H1 (cell line): ENCODE results near the gene FGF5.

ENCODE experiments used
- BCL11A ChIP-seq, 2 experiments: IDR thresholded peaks; one replicate each; pipeline ENCODE4 v1.6.1; 2011; ENCODE audit warnings: low read depth in 2 of 2, low read length in 2 of 2, mild to moderate bottlenecking in 2 of 2
- EGR1 ChIP-seq: IDR thresholded peaks from 2 replicates; pipeline ENCODE4 v1.6.1; 2011; ENCODE audit warnings: low read depth, low read length, borderline replicate concordance
- EZH2 ChIP-seq: fragments of 200-600 bp; sonication (generic); IDR thresholded peaks from 2 replicates; pipeline ENCODE4 v1.7.1; 2012; ENCODE audit warnings: low read depth, mild to moderate bottlenecking, moderate library complexity, low read length, inconsistent platforms; ENCODE audit not compliant: severe bottlenecking
- GTF2F1 ChIP-seq: IDR thresholded peaks from 2 replicates; pipeline ENCODE4 v1.6.1; 2012; ENCODE audit warnings: low read depth, low read length, improper control_type of control experiment, borderline replicate concordance
- JUN ChIP-seq: IDR thresholded peaks from 2 replicates; pipeline ENCODE4 v1.6.1; 2011; ENCODE audit warnings: low read depth, mild to moderate bottlenecking, improper control_type of control experiment, low read length
- PHF8 ChIP-seq: fragments of 200-600 bp; sonication (generic); conservative IDR thresholded peaks from 2 replicates; pipeline ENCODE4 v1.7.1; 2012; ENCODE audit warnings: low read depth, mild to moderate bottlenecking, inconsistent platforms, low read length, moderate library complexity
- POLR2A ChIP-seq, 2 experiments: IDR thresholded peaks; 1 replicate in 1 of 2; 2 replicates in 1 of 2; pipeline ENCODE4 v1.6.1; 2011; ENCODE audit warnings: low read depth in 2 of 2, low read length in 2 of 2, mild to moderate bottlenecking in 2 of 2; ENCODE audit errors: control extremely low read depth in 1 of 2
- POLR2AphosphoS5 ChIP-seq: IDR thresholded peaks from 2 replicates; pipeline ENCODE4 v1.6.1; 2011; ENCODE audit warnings: low read depth, low read length
- SIN3A ChIP-seq, 2 experiments: IDR thresholded peaks in 1 of 2; conservative IDR thresholded peaks in 1 of 2; 2 replicates each; pipeline ENCODE4 v1.6.1; 2011 to 2012; ENCODE audit warnings: low read length in 2 of 2, improper control_type of control experiment in 1 of 2, low read depth in 1 of 2, mild to moderate bottlenecking in 1 of 2
- TAF1 ChIP-seq: IDR thresholded peaks from 2 replicates; pipeline ENCODE4 v1.6.1; 2011; ENCODE audit warnings: mild to moderate bottlenecking, low read depth, low read length
- TCF12 ChIP-seq: IDR thresholded peaks from 2 replicates; pipeline ENCODE4 v1.6.1; 2011; ENCODE audit warnings: low read depth, mild to moderate bottlenecking, low read length
- ZNF274 ChIP-seq: IDR thresholded peaks from 2 replicates; pipeline ENCODE4 v1.7.0; 2012; ENCODE audit warnings: low read length, borderline replicate concordance; ENCODE audit errors: extremely low read depth
- TF ChIP-seq, protein P1 (sequence below), 3 experiments: IDR thresholded peaks; 1 replicate in 2 of 3; 2 replicates in 1 of 3; pipeline versions ENCODE4 v1.5.1 to v1.6.1; 2011; ENCODE audit warnings: low read length in 3 of 3, mild to moderate bottlenecking in 3 of 3, inconsistent platforms in 2 of 3, low read depth in 1 of 3, moderate library complexity in 1 of 3; ENCODE audit not compliant: insufficient read depth in 1 of 3; ENCODE audit errors: control extremely low read depth in 1 of 3

DNA sequence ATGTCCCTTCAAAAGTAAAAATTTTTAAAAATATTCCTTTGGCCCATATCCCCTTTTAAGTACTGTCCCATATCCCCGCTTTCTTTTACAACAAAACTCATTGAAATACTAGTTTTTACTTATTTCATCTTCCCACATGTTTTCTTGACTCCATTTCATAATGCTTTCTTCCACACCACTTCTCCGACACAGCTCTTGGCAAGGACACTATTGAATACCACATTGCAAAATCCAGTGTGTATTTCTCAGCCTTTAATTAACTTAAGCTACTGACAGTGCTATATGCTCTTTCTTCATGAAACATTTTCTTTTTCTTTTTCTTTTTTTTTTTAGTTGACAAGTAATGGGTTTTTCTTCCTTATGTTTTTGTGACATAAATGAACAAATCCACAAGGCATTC is 40.4 kb upstream of the FGF5 start:
- TF ChIP-seq, protein P1, sequence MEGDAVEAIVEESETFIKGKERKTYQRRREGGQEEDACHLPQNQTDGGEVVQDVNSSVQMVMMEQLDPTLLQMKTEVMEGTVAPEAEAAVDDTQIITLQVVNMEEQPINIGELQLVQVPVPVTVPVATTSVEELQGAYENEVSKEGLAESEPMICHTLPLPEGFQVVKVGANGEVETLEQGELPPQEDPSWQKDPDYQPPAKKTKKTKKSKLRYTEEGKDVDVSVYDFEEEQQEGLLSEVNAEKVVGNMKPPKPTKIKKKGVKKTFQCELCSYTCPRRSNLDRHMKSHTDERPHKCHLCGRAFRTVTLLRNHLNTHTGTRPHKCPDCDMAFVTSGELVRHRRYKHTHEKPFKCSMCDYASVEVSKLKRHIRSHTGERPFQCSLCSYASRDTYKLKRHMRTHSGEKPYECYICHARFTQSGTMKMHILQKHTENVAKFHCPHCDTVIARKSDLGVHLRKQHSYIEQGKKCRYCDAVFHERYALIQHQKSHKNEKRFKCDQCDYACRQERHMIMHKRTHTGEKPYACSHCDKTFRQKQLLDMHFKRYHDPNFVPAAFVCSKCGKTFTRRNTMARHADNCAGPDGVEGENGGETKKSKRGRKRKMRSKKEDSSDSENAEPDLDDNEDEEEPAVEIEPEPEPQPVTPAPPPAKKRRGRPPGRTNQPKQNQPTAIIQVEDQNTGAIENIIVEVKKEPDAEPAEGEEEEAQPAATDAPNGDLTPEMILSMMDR (IDR thresholded peaks at IDR 0.05; ENCODE audit: control extremely low read depth in 1 of 3, insufficient read depth in 1 of 3, low read depth in 1 of 3, low read length in 3 of 3) = no peak
- TF ChIP-seq POLR2A (IDR thresholded peaks at IDR 0.05; ENCODE audit: control extremely low read depth in 1 of 2, low read depth in 2 of 2, low read length in 2 of 2) (no peak), TCF12 (no peak), EZH2 (no peak), GTF2F1 (no peak), POLR2AphosphoS5 (no peak), ZNF274 (no peak), EGR1 (no peak), JUN (no peak), BCL11A (IDR thresholded peaks at IDR 0.05; ENCODE audit: low read depth in 2 of 2, low read length in 2 of 2) (no peak), SIN3A (conservative IDR thresholded peaks at IDR 0.05 in 1 of 2, IDR thresholded peaks at IDR 0.05 in 1 of 2; ENCODE audit: low read depth in 1 of 2, low read length in 2 of 2) (no peak), PHF8 (no peak), TAF1 (no peak)
